Measurements from ENCODE around the gene DTNBP1.

DNA sequence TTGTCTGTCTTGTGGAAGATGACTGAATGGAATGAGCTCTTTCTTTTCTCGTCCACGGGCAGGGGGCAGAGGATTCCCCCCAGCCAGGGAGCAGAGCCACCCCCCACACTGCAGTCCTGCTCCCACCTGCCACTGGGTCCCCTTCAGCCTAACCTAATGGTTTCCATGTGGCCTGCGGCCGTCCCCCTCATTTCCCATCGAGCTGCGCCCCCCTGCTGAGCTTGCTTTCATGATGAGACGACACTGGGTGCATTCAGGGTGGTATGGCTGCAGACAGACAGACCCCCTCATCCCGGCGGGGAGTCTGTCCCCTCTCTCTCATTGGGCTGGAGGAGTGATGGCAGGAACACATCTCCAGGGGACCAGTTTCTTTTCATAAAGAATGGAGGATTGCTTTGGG is 140.8 kb downstream of the DTNBP1 start:
- TF ChIP-seq TAF1 (IDR thresholded peaks at IDR 0.05; ENCODE audit: borderline replicate concordance, insufficient read depth, low read length) (no peak), SIN3A (IDR thresholded peaks at IDR 0.05; ENCODE audit: borderline replicate concordance, insufficient read depth, low read length) (no peak), POLR2AphosphoS5 (IDR thresholded peaks at IDR 0.05; ENCODE audit: low read depth, low read length) (no peak)
- TF ChIP-seq, protein P1, sequence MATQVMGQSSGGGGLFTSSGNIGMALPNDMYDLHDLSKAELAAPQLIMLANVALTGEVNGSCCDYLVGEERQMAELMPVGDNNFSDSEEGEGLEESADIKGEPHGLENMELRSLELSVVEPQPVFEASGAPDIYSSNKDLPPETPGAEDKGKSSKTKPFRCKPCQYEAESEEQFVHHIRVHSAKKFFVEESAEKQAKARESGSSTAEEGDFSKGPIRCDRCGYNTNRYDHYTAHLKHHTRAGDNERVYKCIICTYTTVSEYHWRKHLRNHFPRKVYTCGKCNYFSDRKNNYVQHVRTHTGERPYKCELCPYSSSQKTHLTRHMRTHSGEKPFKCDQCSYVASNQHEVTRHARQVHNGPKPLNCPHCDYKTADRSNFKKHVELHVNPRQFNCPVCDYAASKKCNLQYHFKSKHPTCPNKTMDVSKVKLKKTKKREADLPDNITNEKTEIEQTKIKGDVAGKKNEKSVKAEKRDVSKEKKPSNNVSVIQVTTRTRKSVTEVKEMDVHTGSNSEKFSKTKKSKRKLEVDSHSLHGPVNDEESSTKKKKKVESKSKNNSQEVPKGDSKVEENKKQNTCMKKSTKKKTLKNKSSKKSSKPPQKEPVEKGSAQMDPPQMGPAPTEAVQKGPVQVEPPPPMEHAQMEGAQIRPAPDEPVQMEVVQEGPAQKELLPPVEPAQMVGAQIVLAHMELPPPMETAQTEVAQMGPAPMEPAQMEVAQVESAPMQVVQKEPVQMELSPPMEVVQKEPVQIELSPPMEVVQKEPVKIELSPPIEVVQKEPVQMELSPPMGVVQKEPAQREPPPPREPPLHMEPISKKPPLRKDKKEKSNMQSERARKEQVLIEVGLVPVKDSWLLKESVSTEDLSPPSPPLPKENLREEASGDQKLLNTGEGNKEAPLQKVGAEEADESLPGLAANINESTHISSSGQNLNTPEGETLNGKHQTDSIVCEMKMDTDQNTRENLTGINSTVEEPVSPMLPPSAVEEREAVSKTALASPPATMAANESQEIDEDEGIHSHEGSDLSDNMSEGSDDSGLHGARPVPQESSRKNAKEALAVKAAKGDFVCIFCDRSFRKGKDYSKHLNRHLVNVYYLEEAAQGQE (IDR thresholded peaks at IDR 0.05; ENCODE audit: insufficient read depth in 1 of 2, low read depth in 2 of 2, low read length in 2 of 2), result no peak

Measured in PFSK-1 (cell line).